Tibial nerve (tissue), 3 donors: ENCODE data around the gene STRADA.

ENCODE experiments used
- CTCF ChIP-seq, 5 experiments: fragments of 200-600 bp in 3 of 5; fragments of 450-650 bp in 2 of 5; sonication (generic) in 3 of 5; IDR thresholded peaks; one replicate each; pipeline ENCODE4 v1.5.1; 2016 to 2019; ENCODE audit warnings: antibody characterized with exemption in 5 of 5, mild to moderate bottlenecking in 3 of 5, moderate library complexity in 2 of 5
- POLR2A ChIP-seq, 2 donors: fragments of 450-650 bp; IDR thresholded peaks; one replicate each; pipeline ENCODE4 v1.6.1; 2017; ENCODE audit warnings: antibody characterized with exemption in 2 of 2, mild to moderate bottlenecking in 2 of 2, moderate library complexity in 2 of 2

- TF ChIP-seq POLR2A (IDR thresholded peaks at IDR 0.05) (no peak), CTCF (IDR thresholded peaks at IDR 0.05) (no peak)
These were observed 23.1 kb upstream of the STRADA start for GRCh38 chr17:63764716-63765115.
